ENCODE measurements around the gene DND1.
"Not testable (repeated sequence)": the region's sequence is repeated elsewhere in the genome, so short reads cannot be mapped to it uniquely, and the experiment has no call there.

The DND1 gene

GRCh38 chr5:140647042-140647419 is 26.3 kb downstream of the DND1 start:
- Mint-ChIP-seq H3K27ac (peak overlapping the region; percentile 98), H3K36me3 (ENCODE audit: low read depth) (peaks cover 95% of the 10 kb centered on the region), H3K9me3 (no peaks in the 10 kb centered on the region), H3K4me3 (peak overlapping the region; percentile 99), H3K4me1 (ENCODE audit: low read depth) (peaks cover 53% of the 10 kb centered on the region), H3K27me3 (no peaks in the 10 kb centered on the region)
- DNase-seq = no peak

GRCh38 chr5:140642718-140643117 is 30.7 kb downstream of the DND1 start:
- Mint-ChIP-seq H3K9me3 (no peaks in the 10 kb centered on the region), H3K27ac (peak overlapping the region; percentile 57), H3K36me3 (ENCODE audit: low read depth) (peaks cover 81% of the 10 kb centered on the region), H3K4me1 (ENCODE audit: low read depth) (peaks cover 62% of the 10 kb centered on the region), H3K4me3 (no peak overlapping the region), H3K27me3 (no peaks in the 10 kb centered on the region)
- no peak for DNase-seq

GRCh38 chr5:140641716-140642115 is 31.7 kb downstream of the DND1 start:
- H3K4me1 Mint-ChIP-seq (ENCODE audit: low read depth) = peaks cover 62% of the 10 kb centered on the region
- peak overlapping the region; percentile 94 for H3K27ac Mint-ChIP-seq
- no peaks in the 10 kb centered on the region for H3K9me3 Mint-ChIP-seq
- peaks cover 71% of the 10 kb centered on the region for H3K36me3 Mint-ChIP-seq (ENCODE audit: low read depth)
- peak overlapping the region; percentile 86 for H3K4me3 Mint-ChIP-seq
- no peaks in the 10 kb centered on the region for H3K27me3 Mint-ChIP-seq
- no peak for DNase-seq

- Mint-ChIP-seq H3K4me3 (peak within 1 kb of the TSS; percentile 86), H3K9me3 (no peaks in the 10 kb centered on the region), H3K27ac (peak within 1 kb of the TSS; percentile 94), H3K27me3 (no peaks in the 10 kb centered on the region), H3K36me3 (ENCODE audit: low read depth) (peaks cover 50% of the 10 kb centered on the region), H3K4me1 (ENCODE audit: low read depth) (peaks cover 53% of the 10 kb centered on the region)
- peak; percentile 96 for DNase-seq
These were observed 34.0 kb downstream of the DND1 start, which contains the start of gene TMCO6 for GRCh38 chr5:140639148-140639981. TSS of gene TMCO6 (plus strand) at chr5:140639451. CDS start at chr5:140639528, 77 bp downstream.

GRCh38 chr5:140638898-140639147 is 34.6 kb downstream of the DND1 start:
- DNase-seq, H3K27me3 Mint-ChIP-seq, H3K9me3 Mint-ChIP-seq: not testable (repeated sequence)
- Mint-ChIP-seq H3K4me3 (peak overlapping the region; percentile 86), H3K4me1 (ENCODE audit: low read depth) (peaks cover 51% of the 10 kb centered on the region), H3K36me3 (ENCODE audit: low read depth) (peaks cover 44% of the 10 kb centered on the region), H3K27ac (peak overlapping the region; percentile 94)

GRCh38 chr5:140637371-140638100 is 35.8 kb downstream of the DND1 start:
- Mint-ChIP-seq H3K27me3 (peaks cover 8% of the 10 kb centered on the region), H3K36me3 (ENCODE audit: low read depth) (peaks cover 31% of the 10 kb centered on the region), H3K9me3 (no peaks in the 10 kb centered on the region), H3K27ac (peak overlapping the region; percentile 22), H3K4me1 (ENCODE audit: low read depth) (peaks cover 58% of the 10 kb centered on the region), H3K4me3 (no peak overlapping the region)
- DNase-seq = no peak

- peaks cover 52% of the 10 kb centered on the region for H3K4me1 Mint-ChIP-seq (ENCODE audit: low read depth)
- H3K36me3 Mint-ChIP-seq (ENCODE audit: low read depth) = peaks cover 12% of the 10 kb centered on the region
- no peaks in the 10 kb centered on the region for H3K9me3 Mint-ChIP-seq
- no peak for DNase-seq
- H3K27ac Mint-ChIP-seq = peak overlapping the region; percentile 57
- H3K27me3 Mint-ChIP-seq = peaks cover 28% of the 10 kb centered on the region
- H3K4me3 Mint-ChIP-seq = no peak overlapping the region
These were observed 37.8 kb downstream of the DND1 start for GRCh38 chr5:140635291-140636257.

GRCh38 chr5:140634103-140634502 is 39.3 kb downstream of the DND1 start:
- Mint-ChIP-seq H3K4me3 (no peak overlapping the region), H3K4me1 (ENCODE audit: low read depth) (peaks cover 44% of the 10 kb centered on the region), H3K36me3 (ENCODE audit: low read depth) (peaks cover 2% of the 10 kb centered on the region), H3K9me3 (no peaks in the 10 kb centered on the region), H3K27me3 (peaks cover 28% of the 10 kb centered on the region), H3K27ac (no peak overlapping the region)
- DNase-seq = no peak

- peaks cover 38% of the 10 kb centered on the region for H3K4me1 Mint-ChIP-seq (ENCODE audit: low read depth)
- H3K4me3 Mint-ChIP-seq = peak overlapping the region; percentile 75
- H3K27me3 Mint-ChIP-seq = peaks cover 28% of the 10 kb centered on the region
- no peak for DNase-seq
- H3K27ac Mint-ChIP-seq = no peak overlapping the region
- H3K9me3 Mint-ChIP-seq = no peaks in the 10 kb centered on the region
- no peaks in the 10 kb centered on the region for H3K36me3 Mint-ChIP-seq (ENCODE audit: low read depth)
These were observed 39.9 kb downstream of the DND1 start for GRCh38 chr5:140633501-140633900.

GRCh38 chr5:140633021-140633471 is 40.3 kb downstream of the DND1 start, which contains the start of gene CD14:
TSS of gene CD14 (minus strand) at chr5:140633175. CDS start at chr5:140633071, 104 bp downstream.
- H3K27me3 Mint-ChIP-seq = peaks cover 28% of the 10 kb centered on the region
- H3K9me3 Mint-ChIP-seq = no peaks in the 10 kb centered on the region
- no peak for DNase-seq
- peaks cover 35% of the 10 kb centered on the region for H3K4me1 Mint-ChIP-seq (ENCODE audit: low read depth)
- no peaks in the 10 kb centered on the region for H3K36me3 Mint-ChIP-seq (ENCODE audit: low read depth)
- H3K27ac Mint-ChIP-seq = peak within 1 kb of the TSS; percentile 80
- peak within 1 kb of the TSS; percentile 75 for H3K4me3 Mint-ChIP-seq

- peak overlapping the region; percentile 80 for H3K27ac Mint-ChIP-seq
- H3K4me3 Mint-ChIP-seq = peak overlapping the region; percentile 75
- no peaks in the 10 kb centered on the region for H3K9me3 Mint-ChIP-seq
These were observed 40.9 kb downstream of the DND1 start for GRCh38 chr5:140632366-140633020.

GRCh38 chr5:140631831-140632365 is 41.5 kb downstream of the DND1 start:
- peaks cover 35% of the 10 kb centered on the region for H3K4me1 Mint-ChIP-seq (ENCODE audit: low read depth)
- DNase-seq = no peak
- H3K36me3 Mint-ChIP-seq (ENCODE audit: low read depth) = no peaks in the 10 kb centered on the region
- H3K4me3 Mint-ChIP-seq = peak overlapping the region; percentile 75
- peaks cover 28% of the 10 kb centered on the region for H3K27me3 Mint-ChIP-seq
- H3K27ac Mint-ChIP-seq = no peak overlapping the region
- H3K9me3 Mint-ChIP-seq = no peaks in the 10 kb centered on the region

More at GRCh38 chr5:140632366-140633020, 40.9 kb downstream of the DND1 start:
- DNase-seq = peak; percentile 72
- Mint-ChIP-seq H3K27me3 (peaks cover 28% of the 10 kb centered on the region), H3K4me1 (ENCODE audit: low read depth) (peaks cover 35% of the 10 kb centered on the region), H3K36me3 (ENCODE audit: low read depth) (no peaks in the 10 kb centered on the region)

- no peak overlapping the region for H3K27ac Mint-ChIP-seq
- no peak for DNase-seq
- no peak overlapping the region for H3K4me3 Mint-ChIP-seq
- H3K36me3 Mint-ChIP-seq (ENCODE audit: low read depth) = no peaks in the 10 kb centered on the region
- H3K27me3 Mint-ChIP-seq = peaks cover 28% of the 10 kb centered on the region
- H3K9me3 Mint-ChIP-seq = no peaks in the 10 kb centered on the region
- peaks cover 35% of the 10 kb centered on the region for H3K4me1 Mint-ChIP-seq (ENCODE audit: low read depth)
These were observed 42.3 kb downstream of the DND1 start for GRCh38 chr5:140631036-140631417.
